SK-N-SH (cell line): ENCODE measurements around the gene STK35. TPM values are rescaled to one million over a fixed set of nuclear protein-coding genes. Genes with fewer than 3 reads are reported as not detected.

Experiments
- CTCF ChIA-PET: fragments of 300-600, 350-600 bp; formaldehyde crosslinking; extraction: SDS; loops from one replicate; lab custom pipeline; 2021; lab: Yijun Ruan, JAX
- POLR2A ChIA-PET: fragments of 350-600 bp; sonication (Branson Sonifier 250); formaldehyde crosslinking; extraction: SDS; loops from one replicate; lab custom pipeline; 2020; ENCODE audit warnings: antibody characterized with exemption, inconsistent platforms; lab: Yijun Ruan, JAX
- DNase-seq: peaks from one replicate; pipeline ENCODE4 v3.0.0; 2012
- H2AFZ ChIP-seq: fragments of 200-600 bp; sonication (generic); 2 replicates; pipeline ENCODE4 v1.8.1; 2016; ENCODE audit warnings: antibody characterized with exemption, mild to moderate bottlenecking, low read depth
- H3F3A ChIP-seq: fragments of 200-600 bp; sonication (generic); replicated peaks from 2 replicates; pipeline ENCODE3; 2016; ENCODE audit warnings: antibody characterized with exemption, mild to moderate bottlenecking; ENCODE audit not compliant: insufficient read depth
- H3K27ac ChIP-seq, 2 experiments: fragments of 200-500 bp in 1 of 2; fragments of 200-600 bp in 1 of 2; sonication (Bioruptor generic) in 1 of 2; sonication (generic), shearing (Covaris generic) in 1 of 2; 2 replicates each; pipeline versions ENCODE4 v1.5.1 to v1.6.1; 2014 to 2016; ENCODE audit warnings: low read depth in 2 of 2, inconsistent platforms in 1 of 2, low read length in 1 of 2, mild to moderate bottlenecking in 1 of 2, mixed read lengths in 1 of 2
- H3K27me3 ChIP-seq: fragments of 200-600 bp; sonication (generic), shearing (Covaris generic); 2 replicates; pipeline ENCODE4 v1.6.1; 2016; ENCODE audit warnings: mixed run types; ENCODE audit not compliant: insufficient read depth
- H3K36me3 ChIP-seq, 2 experiments: fragments of 200-500 bp in 1 of 2; fragments of 200-600 bp in 1 of 2; sonication (Bioruptor generic) in 1 of 2; sonication (generic) in 1 of 2; replicated peaks in 1 of 2; 2 replicates each; pipeline versions ENCODE3 to v1.5.1; 2014 to 2016; ENCODE audit warnings: low read length in 1 of 2, mild to moderate bottlenecking in 1 of 2; ENCODE audit not compliant: insufficient read depth in 2 of 2, control insufficient read depth in 1 of 2
- H3K4me1 ChIP-seq, 2 experiments: fragments of 200-500 bp in 1 of 2; fragments of 200-600 bp in 1 of 2; sonication (Bioruptor generic) in 1 of 2; sonication (generic), shearing (Covaris generic) in 1 of 2; 2 replicates each; pipeline versions ENCODE4 v1.5.1 to v1.6.1; 2014 to 2016; ENCODE audit warnings: low read depth in 1 of 2, low read length in 1 of 2, mixed run types in 1 of 2; ENCODE audit not compliant: insufficient read depth in 2 of 2, control insufficient read depth in 1 of 2
- H3K4me2 ChIP-seq: fragments of 200-600 bp; sonication (generic), shearing (Covaris generic); 2 replicates; pipeline ENCODE4 v1.6.1; 2017; ENCODE audit warnings: mixed run types
- H3K4me3 ChIP-seq, 2 experiments: fragments of 200-500 bp in 1 of 2; fragments of 200-600 bp in 1 of 2; sonication (Bioruptor generic) in 1 of 2; sonication (generic), shearing (Covaris generic) in 1 of 2; 2 replicates each; pipeline versions ENCODE4 v1.5.1 to v1.8.1; 2014 to 2016; ENCODE audit warnings: low read depth in 2 of 2, inconsistent platforms in 1 of 2, low read length in 1 of 2, mild to moderate bottlenecking in 1 of 2, mixed read lengths in 1 of 2, moderate library complexity in 1 of 2
- H3K79me2 ChIP-seq: fragments of 200-600 bp; sonication (generic); 2 replicates; pipeline ENCODE4 v1.8.1; 2017; ENCODE audit warnings: mild to moderate bottlenecking; ENCODE audit not compliant: insufficient read depth
- H3K9ac ChIP-seq: fragments of 200-600 bp; sonication (generic); 2 replicates; pipeline ENCODE4 v1.6.1; 2017; ENCODE audit warnings: mixed run types
- H3K9me2 ChIP-seq: fragments of 200-600 bp; sonication (generic); 2 replicates; pipeline ENCODE4 v1.6.1; 2017; ENCODE audit warnings: mixed run types
- H3K9me3 ChIP-seq: fragments of 200-600 bp; sonication (generic); 2 replicates; pipeline ENCODE4 v1.6.1; 2017; ENCODE audit warnings: mixed run types, mild to moderate bottlenecking, moderate library complexity
- H4K20me1 ChIP-seq: fragments of 200-600 bp; sonication (generic); 2 replicates; pipeline ENCODE4 v1.6.1; 2017; ENCODE audit warnings: mild to moderate bottlenecking, mixed run types; ENCODE audit not compliant: insufficient read depth
- EP300 ChIP-seq, 2 experiments: IDR thresholded peaks; 2 replicates each; pipeline versions ENCODE4 v1.4.0 to v1.6.1; 2012; ENCODE audit warnings: borderline replicate concordance in 1 of 2, low read depth in 1 of 2, low read length in 1 of 2
- EZH2phosphoT487 ChIP-seq: fragments of 200-600 bp; sonication (generic); IDR thresholded peaks from 2 replicates; pipeline ENCODE4 v1.6.1; 2017; ENCODE audit warnings: low read depth, mixed run types, mild to moderate bottlenecking, antibody characterized with exemption, moderate library complexity, borderline replicate concordance
- FOSL2 ChIP-seq: IDR thresholded peaks from 2 replicates; pipeline ENCODE4 v1.4.0; 2012; ENCODE audit warnings: low read depth, mild to moderate bottlenecking, moderate library complexity, borderline replicate concordance
- GATA2 ChIP-seq: sonication (generic); formaldehyde crosslinking; IDR thresholded peaks from 2 replicates; pipeline ENCODE4 v1.5.0; 2020; ENCODE audit warnings: mild to moderate bottlenecking, missing genetic modification reagents
- JUND ChIP-seq: IDR thresholded peaks from 2 replicates; pipeline ENCODE4 v1.4.0; 2012
- MEF2A ChIP-seq: IDR thresholded peaks from 2 replicates; pipeline ENCODE4 v1.4.0; 2012; ENCODE audit warnings: low read depth, borderline replicate concordance
- MXI1 ChIP-seq: IDR thresholded peaks from 2 replicates; pipeline ENCODE4 v1.6.1; 2012; ENCODE audit warnings: mild to moderate bottlenecking, low read depth, low read length, improper control_type of control experiment
- NRF1 ChIP-seq: IDR thresholded peaks from 2 replicates; pipeline ENCODE4 v1.6.1; 2012; ENCODE audit warnings: low read depth, mild to moderate bottlenecking, low read length
- RCOR1 ChIP-seq: fragments of 150-350 bp; IDR thresholded peaks from 2 replicates; pipeline ENCODE4 v1.6.1; 2017; ENCODE audit warnings: antibody characterized with exemption, low read length
- SIN3A ChIP-seq: IDR thresholded peaks from 2 replicates; pipeline ENCODE4 v1.6.1; 2012; ENCODE audit warnings: low read depth, mild to moderate bottlenecking, low read length, moderate library complexity, borderline replicate concordance
- TAF1 ChIP-seq: IDR thresholded peaks from 2 replicates; pipeline ENCODE4 v1.6.1; 2012; ENCODE audit warnings: low read depth, mild to moderate bottlenecking, low read length, moderate library complexity, borderline replicate concordance
- TEAD4 ChIP-seq: IDR thresholded peaks from 2 replicates; pipeline ENCODE4 v1.4.0; 2012; ENCODE audit warnings: mild to moderate bottlenecking, borderline replicate concordance; ENCODE audit not compliant: insufficient read depth
- ZBTB33 ChIP-seq: IDR thresholded peaks from 2 replicates; pipeline ENCODE4 v1.4.0; 2012; ENCODE audit warnings: low read depth, borderline replicate concordance
- WGBS: methylation state at CpG from one replicate; pipeline ENCODE4 v1.1.6; 2017; ENCODE audit warnings: low lambda C conversion rate; 5-methylcytosine and 5-hydroxymethylcytosine counted together
- polyA plus RNA-seq, 3 experiments: library from polyadenylated mRNA; depleted of rRNA; stranded (reverse); fragments of >200 nt; gene quantifications; 2 replicates each; pipeline ENCODE4 v1.2.3, GENCODE V29; 2012
- TF ChIP-seq, protein P1 (sequence below): IDR thresholded peaks from 2 replicates; pipeline ENCODE4 v1.4.0; 2012; ENCODE audit warnings: low read depth, borderline replicate concordance
- TF ChIP-seq, protein P2 (sequence below): IDR thresholded peaks from 2 replicates; pipeline ENCODE4 v1.4.0; 2012; ENCODE audit warnings: low read depth
- TF ChIP-seq, protein P3 (sequence below): IDR thresholded peaks from 2 replicates; pipeline ENCODE4 v1.6.1; 2012; ENCODE audit warnings: mild to moderate bottlenecking, low read depth, low read length, moderate library complexity

The STK35 gene
- polyA plus RNA-seq, 1 of the 3 experiments (the other 2 are of a cell fraction): 6.7 TPM

GRCh38 chr20:2156666-2157624 is 55.3 kb downstream of the STK35 start:
- Histone ChIP-seq H3K9me3 (no peaks in the 10 kb centered on the region), H3K4me1 (peaks cover 3 to 6% of the 10 kb centered on the region in 2 experiments; a peak in 2 of 4 replicates), H4K20me1 (no peaks in the 10 kb centered on the region), H2AFZ (no peak overlapping the region), H3K4me2 (no peak overlapping the region), H3K27me3 (no peaks in the 10 kb centered on the region), H3K9ac (no peak overlapping the region), H3K36me3 (no peaks in the 10 kb centered on the region), H3K79me2 (no peaks in the 10 kb centered on the region), H3F3A (no peaks in the 10 kb centered on the region), H3K9me2 (no peaks in the 10 kb centered on the region), H3K27ac (no peak overlapping the region), H3K4me3 (no peak overlapping the region)
- ChIA-PET POLR2A (no interaction called here), CTCF (interaction anchor here (0.6 to 5.2 kb wide), 3 partner anchors 13 to 392 kb away, joined by 3 to 39 read pairs (median 8); no protein-coding TSS in a partner anchor)
- 89% methylated on average over 10 of the region's 11 CpGs for WGBS
- TF ChIP-seq JUND (no peak), EP300 (IDR thresholded peaks at IDR 0.05; ENCODE audit: borderline replicate concordance in 1 of 2, low read depth in 1 of 2, low read length in 1 of 2) (no peak), MXI1 (no peak), SIN3A (no peak), TAF1 (no peak), NRF1 (no peak), RCOR1 (no peak)
- TF ChIP-seq, protein P1, sequence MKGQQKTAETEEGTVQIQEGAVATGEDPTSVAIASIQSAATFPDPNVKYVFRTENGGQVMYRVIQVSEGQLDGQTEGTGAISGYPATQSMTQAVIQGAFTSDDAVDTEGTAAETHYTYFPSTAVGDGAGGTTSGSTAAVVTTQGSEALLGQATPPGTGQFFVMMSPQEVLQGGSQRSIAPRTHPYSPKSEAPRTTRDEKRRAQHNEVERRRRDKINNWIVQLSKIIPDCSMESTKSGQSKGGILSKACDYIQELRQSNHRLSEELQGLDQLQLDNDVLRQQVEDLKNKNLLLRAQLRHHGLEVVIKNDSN: no peak
- TF ChIP-seq, protein P2, sequence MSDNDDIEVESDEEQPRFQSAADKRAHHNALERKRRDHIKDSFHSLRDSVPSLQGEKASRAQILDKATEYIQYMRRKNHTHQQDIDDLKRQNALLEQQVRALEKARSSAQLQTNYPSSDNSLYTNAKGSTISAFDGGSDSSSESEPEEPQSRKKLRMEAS: no peak
- no peak for DNase-seq

DNA sequence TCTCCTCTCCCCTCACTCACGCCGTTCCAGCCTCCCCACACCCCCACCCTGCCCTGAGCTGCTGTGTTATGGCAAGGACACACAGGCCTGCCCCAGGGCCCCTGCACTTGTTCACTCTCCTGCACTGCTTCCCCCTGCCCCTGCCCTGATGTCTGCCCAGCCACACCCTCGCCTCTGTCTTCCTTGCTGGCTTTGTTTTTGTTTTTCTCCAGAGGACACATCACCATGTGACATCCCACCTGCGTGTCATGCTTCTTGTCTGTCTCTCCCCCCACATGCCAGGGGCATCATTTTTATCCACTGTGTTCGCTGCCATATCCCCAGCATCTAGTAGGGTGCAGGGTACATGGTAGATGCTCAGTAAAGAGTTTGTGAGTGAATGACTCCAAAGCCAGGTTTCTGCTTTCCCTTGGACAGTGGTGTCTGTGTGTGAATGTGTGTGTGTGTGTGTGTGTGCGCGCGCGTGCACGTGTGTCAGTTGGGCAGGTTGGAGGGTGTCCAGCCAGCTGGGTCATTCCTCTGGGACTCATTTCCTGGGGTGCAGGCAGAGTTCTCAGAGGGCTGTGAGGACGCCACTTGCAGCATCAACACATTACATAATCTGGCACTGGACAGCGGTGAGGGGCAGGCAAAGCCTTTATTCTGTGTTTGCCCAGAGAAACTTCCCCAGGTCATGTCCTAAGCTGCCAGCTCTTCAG is 60.6 kb downstream of the STK35 start:
- TF ChIP-seq MEF2A: no peak
- TF ChIP-seq JUND: no peak
- TF ChIP-seq, protein P3, sequence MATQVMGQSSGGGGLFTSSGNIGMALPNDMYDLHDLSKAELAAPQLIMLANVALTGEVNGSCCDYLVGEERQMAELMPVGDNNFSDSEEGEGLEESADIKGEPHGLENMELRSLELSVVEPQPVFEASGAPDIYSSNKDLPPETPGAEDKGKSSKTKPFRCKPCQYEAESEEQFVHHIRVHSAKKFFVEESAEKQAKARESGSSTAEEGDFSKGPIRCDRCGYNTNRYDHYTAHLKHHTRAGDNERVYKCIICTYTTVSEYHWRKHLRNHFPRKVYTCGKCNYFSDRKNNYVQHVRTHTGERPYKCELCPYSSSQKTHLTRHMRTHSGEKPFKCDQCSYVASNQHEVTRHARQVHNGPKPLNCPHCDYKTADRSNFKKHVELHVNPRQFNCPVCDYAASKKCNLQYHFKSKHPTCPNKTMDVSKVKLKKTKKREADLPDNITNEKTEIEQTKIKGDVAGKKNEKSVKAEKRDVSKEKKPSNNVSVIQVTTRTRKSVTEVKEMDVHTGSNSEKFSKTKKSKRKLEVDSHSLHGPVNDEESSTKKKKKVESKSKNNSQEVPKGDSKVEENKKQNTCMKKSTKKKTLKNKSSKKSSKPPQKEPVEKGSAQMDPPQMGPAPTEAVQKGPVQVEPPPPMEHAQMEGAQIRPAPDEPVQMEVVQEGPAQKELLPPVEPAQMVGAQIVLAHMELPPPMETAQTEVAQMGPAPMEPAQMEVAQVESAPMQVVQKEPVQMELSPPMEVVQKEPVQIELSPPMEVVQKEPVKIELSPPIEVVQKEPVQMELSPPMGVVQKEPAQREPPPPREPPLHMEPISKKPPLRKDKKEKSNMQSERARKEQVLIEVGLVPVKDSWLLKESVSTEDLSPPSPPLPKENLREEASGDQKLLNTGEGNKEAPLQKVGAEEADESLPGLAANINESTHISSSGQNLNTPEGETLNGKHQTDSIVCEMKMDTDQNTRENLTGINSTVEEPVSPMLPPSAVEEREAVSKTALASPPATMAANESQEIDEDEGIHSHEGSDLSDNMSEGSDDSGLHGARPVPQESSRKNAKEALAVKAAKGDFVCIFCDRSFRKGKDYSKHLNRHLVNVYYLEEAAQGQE: no peak
- TF ChIP-seq EZH2phosphoT487: no peak
- TF ChIP-seq RCOR1: no peak
- TF ChIP-seq GATA2 (CRISPR knock-in tag): no peak
- TF ChIP-seq TAF1: no peak
- no peak for TF ChIP-seq TEAD4
- TF ChIP-seq ZBTB33: no peak
- no peak for TF ChIP-seq FOSL2
- CTCF ChIA-PET: interaction anchor here (0.8 to 5.1 kb wide), 3 partner anchors 8 to 155 kb away, joined by 4 to 46 read pairs (median 13); no protein-coding TSS in a partner anchor

More for the DNA sequence above, 60.6 kb downstream of the STK35 start:
- Histone ChIP-seq H4K20me1 (no peaks in the 10 kb centered on the region), H3K27ac (no peak overlapping the region), H3K36me3 (no peaks in the 10 kb centered on the region), H2AFZ (no peak overlapping the region), H3K4me1 (no peaks in the 10 kb centered on the region), H3K4me2 (no peak overlapping the region), H3K4me3 (no peak overlapping the region), H3K9me3 (no peaks in the 10 kb centered on the region), H3K27me3 (no peaks in the 10 kb centered on the region), H3F3A (no peaks in the 10 kb centered on the region), H3K79me2 (no peaks in the 10 kb centered on the region), H3K9me2 (no peaks in the 10 kb centered on the region), H3K9ac (no peak overlapping the region)
- no peak for DNase-seq
- 59% methylated on average over 12 of the region's 12 CpGs for WGBS
- POLR2A ChIA-PET: no interaction called here
